NK-92 (cell line): ENCODE measurements around the gene AKR1B15.
"Not testable (repeated sequence)": the region's sequence is repeated elsewhere in the genome, so short reads cannot be mapped to it uniquely, and the experiment has no call there.

Experiments used
- DNase-seq: peaks from one replicate; lab custom pipeline; 2025; ENCODE audit not compliant: unreplicated experiment; lab: John Stamatoyannopoulos, UW

Gene AKR1B15

GRCh38 chr7:134558370-134558769 lies 9.5 kb downstream of the AKR1B15 start:
- no peak for DNase-seq

GRCh38 chr7:134561616-134562015 lies 12.7 kb downstream of the AKR1B15 start:
- not testable (repeated sequence) for DNase-seq

- DNase-seq: no peak
Measured at GRCh38 chr7:134562136-134562535, 13.2 kb downstream of the AKR1B15 start.

DNA sequence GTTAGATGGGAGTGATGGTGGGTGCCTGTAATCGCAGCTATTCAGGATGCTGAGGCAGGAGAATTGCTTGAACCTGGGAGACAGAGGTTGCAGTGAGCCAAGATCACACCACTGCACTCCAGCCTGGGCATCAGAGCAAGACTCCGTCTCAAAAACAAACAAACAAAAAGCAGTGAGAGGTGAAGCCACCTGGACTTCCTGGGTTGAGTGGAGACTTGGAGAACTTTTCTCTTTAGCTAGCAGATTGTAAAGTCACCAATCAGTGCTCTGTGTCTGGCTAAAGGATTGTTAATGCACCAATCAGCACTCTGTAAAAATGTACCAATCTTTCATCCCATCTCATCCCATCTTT lies 14.5 kb downstream of the AKR1B15 start:
- not testable (repeated sequence) for DNase-seq

GRCh38 chr7:134565643-134566136 lies 16.8 kb downstream of the AKR1B15 start:
- DNase-seq: no peak

GRCh38 chr7:134567368-134567767 lies 18.5 kb downstream of the AKR1B15 start:
- DNase-seq: no peak

DNA sequence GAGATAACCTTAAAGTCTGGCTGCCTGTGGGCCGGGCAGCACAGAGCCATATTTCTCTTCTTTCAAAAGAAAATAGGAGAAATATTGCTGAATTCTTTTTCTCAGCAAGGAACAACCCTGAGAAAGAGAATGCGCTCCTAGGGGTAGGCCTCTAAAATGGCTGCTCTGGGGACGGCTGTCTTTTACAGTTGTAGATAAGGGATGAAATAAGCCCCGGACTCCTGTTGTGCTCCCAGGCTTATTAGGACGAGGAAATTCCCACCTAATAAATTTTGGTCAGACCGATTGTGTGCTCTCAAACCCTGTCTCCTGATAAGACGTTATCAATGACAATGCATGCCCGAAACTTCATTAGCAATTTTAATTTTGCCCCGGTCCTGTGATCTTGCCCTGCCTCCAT lies 21.1 kb downstream of the AKR1B15 start:
- DNase-seq: not testable (repeated sequence)

DNA sequence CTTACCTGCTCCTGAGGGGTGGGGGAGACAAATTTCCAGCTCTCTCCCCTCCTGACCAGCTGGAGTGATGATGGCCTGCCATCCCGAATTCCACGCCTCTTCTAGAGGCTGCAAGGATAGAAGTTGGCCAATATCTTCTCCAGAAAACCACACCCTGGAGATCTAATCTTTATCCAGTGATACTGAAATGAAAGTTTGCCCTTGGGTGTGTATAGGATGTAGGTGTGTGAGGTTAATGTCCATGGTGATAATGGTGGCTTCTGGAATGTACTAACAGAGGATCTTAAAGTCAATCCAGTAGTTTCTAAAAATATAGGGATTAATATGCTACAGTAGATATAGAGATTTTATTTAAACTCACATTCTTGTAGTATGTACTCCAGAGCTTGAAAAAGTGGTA lies 22.2 kb downstream of the AKR1B15 start:
- no peak for DNase-seq

DNA sequence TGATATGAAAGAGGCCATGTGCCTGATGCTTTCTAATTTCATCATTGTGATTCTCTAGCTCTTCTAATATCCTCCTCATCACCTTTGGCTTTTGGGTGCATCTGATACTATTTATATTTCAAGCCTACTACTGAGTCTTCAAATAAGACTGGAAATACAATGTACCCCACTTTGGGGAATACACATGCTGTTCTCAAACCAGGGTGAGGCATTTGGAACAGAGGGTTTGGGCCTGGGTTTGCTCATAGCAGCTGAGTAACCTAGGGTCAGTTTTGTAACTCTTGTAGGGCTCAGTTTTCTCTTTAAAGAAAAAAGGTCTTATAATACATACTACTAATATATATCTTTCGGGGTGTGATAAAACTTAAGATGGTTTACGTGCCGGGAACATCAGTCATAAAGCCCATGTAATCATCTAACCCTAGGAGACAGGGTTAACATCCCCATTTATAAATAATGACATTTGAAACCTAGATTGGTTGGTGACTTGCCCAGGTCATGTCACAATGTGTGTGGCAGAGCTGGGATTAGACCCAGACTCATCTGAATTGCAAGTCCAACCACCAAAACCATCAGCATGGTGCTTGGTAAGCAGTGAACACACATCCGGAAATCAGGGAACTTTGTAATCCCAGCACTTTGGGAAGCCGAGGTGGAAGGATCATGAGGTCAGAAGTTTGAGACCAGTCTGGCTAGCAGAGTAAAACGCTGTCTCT lies 23.0 kb downstream of the AKR1B15 start:
- DNase-seq: no peak

GRCh38 chr7:134574322-134574721 lies 25.4 kb downstream of the AKR1B15 start:
- no peak for DNase-seq

DNA sequence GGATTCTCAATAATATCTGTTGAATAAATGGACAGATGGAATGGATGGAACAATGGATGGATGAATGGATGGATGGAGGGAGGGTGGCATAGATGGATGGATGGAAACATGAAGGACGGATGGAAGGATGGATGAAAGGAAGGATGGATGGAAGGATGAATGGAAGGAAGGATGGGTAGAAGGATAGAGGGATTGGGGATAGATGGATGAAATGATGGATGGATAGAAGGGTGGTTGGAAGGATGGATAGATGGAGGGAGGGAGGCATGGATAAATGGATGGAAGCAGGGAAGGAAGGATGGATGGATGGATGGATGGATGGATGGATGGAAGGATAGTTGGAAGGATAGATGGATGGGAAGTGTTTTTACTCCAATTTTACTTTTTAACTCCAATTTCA lies 35.4 kb downstream of the AKR1B15 start:
- no peak for DNase-seq

GRCh38 chr7:134585897-134586296 lies 37.0 kb downstream of the AKR1B15 start:
- DNase-seq: no peak

- no peak for DNase-seq
Measured at GRCh38 chr7:134587750-134588149, 38.8 kb downstream of the AKR1B15 start.

DNA sequence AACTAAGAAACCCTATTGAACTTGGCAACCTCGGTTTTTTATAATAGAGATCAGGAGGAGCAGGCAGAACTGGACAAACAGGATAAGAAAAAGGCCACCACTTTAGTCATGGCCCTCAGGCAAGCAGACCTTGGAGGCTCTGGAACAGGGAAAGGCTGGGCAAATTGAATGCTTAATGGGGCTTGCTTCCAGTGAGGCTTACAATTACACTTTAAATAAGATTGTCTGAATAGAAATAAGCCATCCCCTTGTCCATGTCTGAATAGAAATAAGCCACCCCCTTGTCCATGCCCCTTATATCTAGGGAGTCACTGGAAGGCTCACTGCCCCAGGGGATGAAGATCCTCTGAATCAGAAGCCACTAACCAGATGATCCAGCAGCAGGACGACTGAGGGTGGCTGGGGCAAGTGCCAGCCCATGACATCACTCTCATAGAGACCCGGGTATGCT lies 40.6 kb downstream of the AKR1B15 start:
- no peak for DNase-seq

DNA sequence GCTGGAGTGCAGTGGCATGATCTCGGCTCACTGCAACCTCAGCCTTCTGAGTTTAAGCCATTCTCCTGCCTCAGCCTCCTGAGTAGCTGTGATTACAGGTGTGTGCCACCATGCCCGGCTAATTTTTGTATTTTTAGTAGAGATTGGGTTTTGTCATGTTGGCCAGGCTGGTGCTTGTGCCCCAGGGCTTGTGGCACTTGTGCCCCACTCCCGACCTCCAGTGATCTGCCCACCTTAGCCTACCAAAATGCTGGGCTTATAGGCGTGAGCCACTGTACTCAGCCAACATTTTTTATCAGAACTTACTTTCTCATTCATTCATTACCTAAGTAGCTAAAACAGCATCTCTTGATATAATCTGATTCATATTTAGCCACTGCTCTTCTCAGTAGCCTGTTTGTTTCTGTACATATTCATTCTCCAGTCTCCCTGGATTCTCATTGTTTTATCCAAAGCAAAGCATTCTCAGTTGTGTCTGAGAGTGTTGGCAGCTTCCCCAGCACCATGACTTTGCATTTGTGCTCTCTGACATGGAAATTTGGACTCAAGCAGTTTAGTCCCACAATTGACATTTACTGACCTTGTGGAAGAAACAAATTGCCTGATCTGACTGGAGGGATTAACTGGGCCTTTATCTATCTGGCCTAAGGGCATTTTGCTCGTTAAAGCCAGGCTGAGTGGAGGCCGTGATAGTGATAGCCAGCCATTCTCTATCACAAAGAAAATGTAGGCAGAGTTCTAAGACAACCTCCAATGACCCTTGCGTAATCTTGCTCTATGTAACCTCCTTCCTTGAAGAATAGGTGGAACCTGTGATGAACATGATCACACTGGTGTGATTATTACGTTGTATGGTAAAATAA lies 44.9 kb downstream of the AKR1B15 start:
- no peak for DNase-seq

- no peak for DNase-seq
Measured at GRCh38 chr7:134594877-134595276, 46.0 kb downstream of the AKR1B15 start.

GRCh38 chr7:134599371-134599770 lies 50.5 kb downstream of the AKR1B15 start:
- DNase-seq: no peak

DNA sequence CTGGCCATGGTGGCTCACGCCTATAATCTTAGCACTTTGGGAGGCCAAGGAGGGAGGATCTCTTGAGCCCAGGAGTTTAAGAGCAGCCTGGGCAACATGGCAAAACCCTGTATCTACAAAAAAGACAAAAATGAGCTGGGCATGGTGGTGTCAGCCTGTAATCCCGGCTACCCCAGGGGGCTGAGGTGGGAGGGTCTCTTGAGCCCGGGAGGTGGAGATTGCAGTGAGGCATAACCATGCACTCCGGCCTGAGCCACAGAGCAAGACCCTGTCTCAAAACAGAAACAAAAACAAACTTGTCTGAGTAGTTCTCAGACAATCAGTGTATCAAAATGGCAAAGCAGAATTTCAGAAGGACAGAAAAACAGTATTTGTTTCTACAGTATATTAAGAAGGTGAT lies 52.5 kb downstream of the AKR1B15 start:
- DNase-seq: no peak

DNA sequence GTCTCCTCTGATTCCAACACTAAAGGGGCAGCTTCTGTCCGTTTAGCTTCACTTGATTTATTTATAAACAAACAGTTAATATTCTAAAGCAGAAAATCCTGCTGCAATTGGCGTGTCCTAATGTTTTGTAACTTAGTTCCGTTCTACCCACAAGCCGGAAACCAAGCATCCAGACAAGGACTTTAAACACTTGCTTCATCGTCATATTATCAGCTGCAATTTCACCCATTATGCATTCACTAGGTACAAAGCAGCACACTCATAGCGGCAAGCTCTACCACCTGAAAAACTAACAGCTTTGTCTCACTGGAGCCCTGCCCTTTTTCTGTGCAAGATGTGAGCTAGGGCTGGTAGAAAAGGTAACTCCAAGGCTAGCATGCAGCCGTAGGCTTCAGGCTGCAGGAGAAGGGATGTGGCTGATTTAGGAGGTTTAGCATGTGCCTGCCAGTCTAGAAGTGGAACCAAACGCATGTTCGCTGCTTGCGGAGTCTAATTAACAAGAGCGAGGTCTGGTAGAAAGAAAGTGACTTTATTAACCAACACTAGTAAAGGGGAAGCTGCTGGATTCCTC lies 54.1 kb downstream of the AKR1B15 start:
- DNase-seq: no peak

GRCh38 chr7:134605978-134606923 lies 57.3 kb downstream of the AKR1B15 start:
- DNase-seq: no peak
